Neural cell (in vitro differentiated cells): ENCODE data around the gene GABBR2. TPM values are rescaled to one million over a fixed set of nuclear protein-coding genes. Genes with fewer than 3 reads are reported as not detected.

Source experiments
- polyA plus RNA-seq: library from polyadenylated mRNA; depleted of rRNA; stranded (reverse); fragments of >200 nt; gene quantifications from 2 replicates; pipeline ENCODE4 v1.2.3, GENCODE V29; 2014

Gene GABBR2
- polyA plus RNA-seq, 1 donor from 2014 or later, result 7.1 TPM

Other genes with a start within 250 kb of the GABBR2 start
- gene ANKS6, start 87.6 kb upstream of the GABBR2 start, polyA plus RNA-seq, result 9.9 and 16.6 TPM in 2 replicates
- gene GALNT12, start 98.7 kb upstream of the GABBR2 start, polyA plus RNA-seq, result 8.4 and 8.9 TPM in 2 replicates
- gene COL15A1, start 235.0 kb upstream of the GABBR2 start, polyA plus RNA-seq, result 2.8 and 3.4 TPM in 2 replicates